ENCODE data around the gene UBASH3A.

The UBASH3A gene

GRCh38 chr21:42490720-42491119, 87.0 kb downstream of the UBASH3A start:
- no peak for DNase-seq (ENCODE audit: low read depth in 2 of 2)

- no peak for DNase-seq (ENCODE audit: low read depth in 2 of 2)
Observed at GRCh38 chr21:42491328-42491727, 87.6 kb downstream of the UBASH3A start.

GRCh38 chr21:42492201-42492600, 88.5 kb downstream of the UBASH3A start:
- DNase-seq (ENCODE audit: low read depth in 2 of 2): no peak

DNA sequence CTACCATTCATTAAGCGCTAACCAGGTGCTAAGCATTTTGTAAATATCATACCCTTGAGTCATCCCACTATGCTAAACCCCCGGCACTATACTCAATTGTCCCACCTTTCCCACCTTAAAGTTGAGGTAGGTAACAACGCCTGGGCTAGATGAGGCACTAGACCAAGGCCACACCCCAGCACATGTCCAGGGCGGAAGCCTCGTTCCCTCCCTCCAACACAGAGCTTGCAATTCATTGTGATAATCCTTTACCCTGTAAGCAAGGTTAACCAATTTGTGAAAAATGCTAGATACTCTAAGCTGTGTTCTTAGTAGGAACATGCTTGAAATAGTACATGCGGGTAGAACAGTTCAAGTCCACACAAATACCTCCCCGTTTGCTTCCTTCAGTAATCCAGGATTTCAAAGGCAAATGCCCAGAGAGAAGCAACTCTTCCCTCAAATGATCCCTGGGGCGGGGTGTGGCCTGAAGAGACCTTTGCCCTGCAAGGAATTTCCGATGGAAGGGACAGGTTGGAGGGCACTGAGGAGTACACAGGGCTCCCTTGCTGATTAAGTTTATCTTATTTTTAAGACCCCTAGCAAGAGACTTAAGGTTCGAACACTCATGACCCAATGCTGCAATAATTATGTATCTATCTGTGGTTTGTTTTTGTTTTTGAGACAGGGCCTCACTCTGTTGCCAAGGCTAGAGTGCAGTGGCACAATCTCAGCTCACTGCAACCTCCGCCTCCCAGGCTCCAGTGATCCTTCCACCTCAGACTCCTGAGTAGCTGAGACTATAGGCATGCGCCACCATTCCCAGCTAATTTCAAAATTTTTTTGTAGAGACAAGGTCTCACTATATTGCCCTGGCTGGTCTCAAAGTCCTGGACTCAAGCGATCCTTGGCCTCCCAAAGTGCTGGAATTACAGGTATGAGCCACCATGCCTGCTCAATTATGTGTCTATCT, 89.7 kb downstream of the UBASH3A start:
- DNase-seq (ENCODE audit: low read depth in 2 of 2): no peak

DNA sequence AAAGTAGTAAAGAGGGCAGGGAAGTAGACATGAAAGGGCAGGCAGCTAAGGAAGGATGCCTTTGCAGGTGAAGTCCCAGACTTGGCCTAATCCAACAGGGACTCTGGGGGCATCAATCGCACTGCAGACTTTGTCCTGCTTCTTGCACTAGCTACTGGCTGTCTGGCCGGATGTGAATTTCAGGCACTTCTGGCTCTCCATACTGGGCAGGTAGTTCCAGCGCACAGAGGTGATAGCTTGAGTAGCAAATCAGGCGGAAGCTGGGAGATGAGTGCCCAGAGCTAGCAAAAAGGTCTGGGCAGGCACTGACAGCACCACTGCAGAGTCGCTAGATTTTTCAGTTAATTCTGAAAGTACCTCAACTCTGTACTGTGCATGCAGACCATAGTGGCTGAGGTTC, 91.3 kb downstream of the UBASH3A start:
- DNase-seq (ENCODE audit: low read depth in 2 of 2): no peak

- DNase-seq (ENCODE audit: low read depth in 2 of 2): no peak
Observed at GRCh38 chr21:42495765-42496119, 92.0 kb downstream of the UBASH3A start.

GRCh38 chr21:42496120-42496838, 92.6 kb downstream of the UBASH3A start, which contains the start of gene RSPH1:
RSPH1 (minus strand) TSS chr21:42496224; CDS start chr21:42496186, 38 bp downstream.
- peak; percentile 98 to 99 for DNase-seq (ENCODE audit: low read depth in 2 of 2)

DNA sequence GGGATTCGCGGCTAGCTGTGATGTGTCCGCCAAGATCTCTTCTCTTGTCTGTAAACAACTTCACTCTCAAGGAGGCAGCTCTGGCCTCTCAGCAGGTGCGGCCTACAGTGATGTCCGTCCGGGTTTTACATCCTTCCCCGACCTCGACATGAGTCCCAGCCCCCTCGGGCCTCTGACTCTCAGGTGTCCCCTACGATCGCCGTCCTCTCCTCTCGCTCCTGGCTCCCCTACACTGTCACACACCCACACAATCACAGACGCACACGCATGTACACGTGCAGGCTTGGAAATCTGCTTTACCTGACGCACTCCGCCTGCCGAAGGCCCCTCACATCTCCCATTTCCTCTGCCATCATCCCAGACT, 93.1 kb downstream of the UBASH3A start:
- DNase-seq (ENCODE audit: low read depth in 2 of 2): no peak

All from stimulated activated CD4-positive, alpha-beta T cell treated with anti-CD3 and anti-CD28 coated beads, Interleukin-1b, Interleukin-23, amount 100 ng/mL, for 4 hours (primary cell).